Measurements from ENCODE around the gene UVSSA. TPM values are rescaled to one million over a fixed set of nuclear protein-coding genes. Genes with fewer than 3 reads are reported as not detected.

Gene UVSSA
- total RNA-seq, 2 donors from 2014 or later: 23.0 to 25.8 TPM

DNA sequence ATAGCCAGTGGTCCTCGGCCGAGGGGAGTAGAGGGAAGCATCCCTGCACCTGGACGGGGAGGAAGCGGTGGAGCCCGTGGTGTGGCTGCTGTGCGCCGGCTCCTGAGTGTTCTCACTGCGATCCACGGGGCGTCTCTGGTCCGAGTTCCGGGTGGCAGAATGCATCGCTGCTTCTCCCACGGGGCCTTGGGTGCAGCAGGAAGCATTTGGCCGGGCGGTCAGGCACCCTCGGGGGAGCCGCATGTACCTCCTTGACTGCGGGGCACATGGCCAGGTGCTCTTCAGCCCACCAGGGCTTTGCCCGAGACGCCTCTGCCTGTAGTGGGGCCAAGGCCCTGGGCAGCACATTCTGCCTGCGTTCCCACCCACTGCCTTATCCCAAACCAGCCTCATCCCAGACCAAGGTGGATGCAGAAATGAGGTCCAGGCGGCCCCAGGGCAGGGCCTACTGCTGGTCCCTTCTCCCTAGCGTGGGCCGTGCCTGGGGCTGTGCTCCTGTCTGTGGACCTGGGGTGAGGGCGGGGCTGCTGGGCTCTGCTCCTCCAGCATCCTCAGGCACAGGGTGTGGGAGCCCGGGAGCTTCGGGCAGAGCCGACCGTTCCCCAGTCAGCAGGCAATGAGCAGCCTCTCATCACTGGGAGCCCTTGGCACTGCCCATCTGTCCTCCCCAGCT lies 31.7 kb downstream of the UVSSA start:
- no peak for DNase-seq
- no peaks in the 10 kb centered on the region for H3K4me1 Mint-ChIP-seq (ENCODE audit: low read depth)
- no peak overlapping the region for H3K4me3 Mint-ChIP-seq
- H3K36me3 Mint-ChIP-seq (ENCODE audit: insufficient read depth in 2 of 2): no peaks in the 10 kb centered on the region
- H3K27ac Mint-ChIP-seq: no peak overlapping the region
- H3K9me3 Mint-ChIP-seq: no peaks in the 10 kb centered on the region
- ATAC-seq (replicated peaks in 1 of 2): no peak
- no peaks in the 10 kb centered on the region for H3K27me3 Mint-ChIP-seq (ENCODE audit: low read depth)

DNA sequence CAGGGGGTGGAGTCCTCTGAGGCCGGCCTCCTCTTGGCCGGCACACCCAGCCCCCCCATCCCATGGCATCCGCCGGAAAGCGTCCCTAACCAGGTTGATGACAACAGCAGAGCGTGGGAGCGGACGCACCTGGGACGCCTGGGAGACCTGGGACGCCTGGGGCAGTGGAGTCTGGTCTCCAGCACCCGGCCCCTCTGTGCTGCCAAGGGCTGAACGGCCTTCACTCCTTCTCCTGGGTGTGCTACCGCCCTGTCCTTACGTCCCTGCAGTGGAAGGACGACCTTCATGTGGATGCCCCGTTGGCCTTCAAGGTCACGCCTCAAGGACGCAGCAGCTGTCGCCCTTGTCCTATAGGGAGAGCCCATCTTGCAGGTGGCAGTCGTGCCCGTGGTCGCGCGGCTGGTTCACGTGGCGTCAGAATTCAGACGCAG lies 32.4 kb downstream of the UVSSA start:
- H3K27me3 Mint-ChIP-seq (ENCODE audit: low read depth): no peaks in the 10 kb centered on the region
- ATAC-seq (replicated peaks in 1 of 2) (no peak), DNase-seq (no peak)
- no peaks in the 10 kb centered on the region for H3K9me3 Mint-ChIP-seq
- H3K4me1 Mint-ChIP-seq (ENCODE audit: low read depth): no peaks in the 10 kb centered on the region
- no peaks in the 10 kb centered on the region for H3K36me3 Mint-ChIP-seq (ENCODE audit: insufficient read depth in 2 of 2)
- H3K27ac Mint-ChIP-seq: no peak overlapping the region
- no peak overlapping the region for H3K4me3 Mint-ChIP-seq

DNA sequence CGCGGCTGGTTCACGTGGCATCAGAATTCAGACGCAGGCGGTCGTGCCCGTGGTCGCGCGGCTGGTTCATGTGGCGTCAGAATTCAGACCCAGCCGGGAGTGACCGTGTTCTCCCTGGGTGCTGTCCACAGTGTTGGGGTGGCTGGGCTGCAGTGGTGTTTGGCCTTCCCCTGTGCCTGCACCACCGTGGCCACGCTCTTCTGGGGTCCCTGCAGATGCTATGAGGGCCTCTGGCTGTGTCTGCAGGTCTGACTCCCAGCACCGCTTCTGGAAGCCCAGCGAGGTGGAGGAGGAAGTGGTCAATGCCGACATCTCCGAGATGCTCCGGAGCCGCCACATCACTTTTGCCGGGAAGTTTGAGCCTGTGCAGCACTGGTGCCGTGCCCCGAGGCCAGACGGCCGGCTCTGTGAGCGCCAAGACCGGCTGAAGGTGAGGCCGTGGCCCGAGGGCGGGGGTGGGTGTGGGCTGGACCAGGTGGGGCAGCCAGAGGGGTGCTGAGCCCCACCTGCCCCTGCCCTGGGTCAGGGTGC lies 32.9 kb downstream of the UVSSA start:
- Mint-ChIP-seq H3K4me3 (no peak overlapping the region), H3K27me3 (ENCODE audit: low read depth) (no peaks in the 10 kb centered on the region), H3K9me3 (no peaks in the 10 kb centered on the region), H3K36me3 (ENCODE audit: insufficient read depth in 2 of 2) (no peaks in the 10 kb centered on the region), H3K4me1 (ENCODE audit: low read depth) (no peaks in the 10 kb centered on the region), H3K27ac (no peak overlapping the region)
- no peak for ATAC-seq (replicated peaks in 1 of 2)
- DNase-seq: no peak

DNA sequence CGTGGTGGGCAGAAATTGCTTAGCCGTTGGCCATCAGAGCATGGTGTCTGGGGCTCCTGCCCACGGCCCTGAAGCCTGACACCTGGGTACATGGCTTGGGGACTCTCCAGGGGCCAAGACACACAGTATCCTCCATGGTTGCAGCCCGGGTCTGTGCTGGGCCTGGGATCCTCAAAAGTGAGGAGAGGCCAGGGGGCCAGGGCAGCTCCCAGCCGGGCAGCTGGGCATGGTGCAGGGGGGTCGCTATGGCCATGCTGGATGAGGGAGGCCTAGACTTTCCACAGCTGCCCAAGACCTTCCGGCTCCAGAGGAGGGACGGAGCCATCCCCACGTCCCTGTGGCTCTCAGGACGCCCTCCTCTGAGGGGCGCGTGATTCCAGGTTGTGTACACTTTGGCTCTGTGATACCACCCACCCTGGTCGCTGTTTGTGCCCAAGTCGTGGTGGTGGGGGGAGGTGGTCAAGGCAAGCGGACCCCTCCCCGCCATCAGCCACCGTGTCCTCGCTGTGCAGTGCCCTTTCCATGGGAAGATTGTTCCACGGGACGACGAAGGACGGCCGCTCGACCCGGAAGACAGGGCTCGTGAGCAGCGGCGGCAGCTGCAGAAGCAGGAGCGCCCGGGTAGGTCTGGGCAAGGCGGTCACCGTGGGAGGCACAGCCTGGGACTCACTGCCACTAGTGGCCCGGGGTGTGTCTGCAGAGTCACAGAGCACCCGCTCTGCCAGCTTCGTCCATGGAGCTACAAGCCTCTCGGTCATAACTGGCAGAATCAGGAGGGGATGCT lies 33.6 kb downstream of the UVSSA start:
- DNase-seq (no peak), ATAC-seq (replicated peaks in 1 of 2) (no peak)
- H3K9me3 Mint-ChIP-seq: no peaks in the 10 kb centered on the region
- H3K4me1 Mint-ChIP-seq (ENCODE audit: low read depth): no peaks in the 10 kb centered on the region
- H3K4me3 Mint-ChIP-seq: no peak overlapping the region
- H3K27ac Mint-ChIP-seq: no peak overlapping the region
- H3K36me3 Mint-ChIP-seq (ENCODE audit: insufficient read depth in 2 of 2): no peaks in the 10 kb centered on the region
- H3K27me3 Mint-ChIP-seq (ENCODE audit: low read depth): no peaks in the 10 kb centered on the region

- H3K36me3 Mint-ChIP-seq (ENCODE audit: insufficient read depth in 2 of 2): no peaks in the 10 kb centered on the region
- H3K4me3 Mint-ChIP-seq: no peak overlapping the region
- H3K4me1 Mint-ChIP-seq (ENCODE audit: low read depth): no peaks in the 10 kb centered on the region
- no peak for DNase-seq
- no peak for ATAC-seq (replicated peaks in 1 of 2)
- H3K9me3 Mint-ChIP-seq: no peaks in the 10 kb centered on the region
- H3K27me3 Mint-ChIP-seq (ENCODE audit: low read depth): no peaks in the 10 kb centered on the region
- no peak overlapping the region for H3K27ac Mint-ChIP-seq
Observed at GRCh38 chr4:1381181-1381621, 34.2 kb downstream of the UVSSA start.

GRCh38 chr4:1381944-1382541 lies 35.0 kb downstream of the UVSSA start:
- no peak for ATAC-seq (replicated peaks in 1 of 2)
- no peak overlapping the region for H3K27ac Mint-ChIP-seq
- H3K4me1 Mint-ChIP-seq (ENCODE audit: low read depth): no peaks in the 10 kb centered on the region
- H3K9me3 Mint-ChIP-seq: no peaks in the 10 kb centered on the region
- H3K27me3 Mint-ChIP-seq (ENCODE audit: low read depth): no peaks in the 10 kb centered on the region
- no peak for DNase-seq
- H3K4me3 Mint-ChIP-seq: no peak overlapping the region
- H3K36me3 Mint-ChIP-seq (ENCODE audit: insufficient read depth in 2 of 2): peaks cover 0 to 3% of the 10 kb centered on the region in 2 donors

DNA sequence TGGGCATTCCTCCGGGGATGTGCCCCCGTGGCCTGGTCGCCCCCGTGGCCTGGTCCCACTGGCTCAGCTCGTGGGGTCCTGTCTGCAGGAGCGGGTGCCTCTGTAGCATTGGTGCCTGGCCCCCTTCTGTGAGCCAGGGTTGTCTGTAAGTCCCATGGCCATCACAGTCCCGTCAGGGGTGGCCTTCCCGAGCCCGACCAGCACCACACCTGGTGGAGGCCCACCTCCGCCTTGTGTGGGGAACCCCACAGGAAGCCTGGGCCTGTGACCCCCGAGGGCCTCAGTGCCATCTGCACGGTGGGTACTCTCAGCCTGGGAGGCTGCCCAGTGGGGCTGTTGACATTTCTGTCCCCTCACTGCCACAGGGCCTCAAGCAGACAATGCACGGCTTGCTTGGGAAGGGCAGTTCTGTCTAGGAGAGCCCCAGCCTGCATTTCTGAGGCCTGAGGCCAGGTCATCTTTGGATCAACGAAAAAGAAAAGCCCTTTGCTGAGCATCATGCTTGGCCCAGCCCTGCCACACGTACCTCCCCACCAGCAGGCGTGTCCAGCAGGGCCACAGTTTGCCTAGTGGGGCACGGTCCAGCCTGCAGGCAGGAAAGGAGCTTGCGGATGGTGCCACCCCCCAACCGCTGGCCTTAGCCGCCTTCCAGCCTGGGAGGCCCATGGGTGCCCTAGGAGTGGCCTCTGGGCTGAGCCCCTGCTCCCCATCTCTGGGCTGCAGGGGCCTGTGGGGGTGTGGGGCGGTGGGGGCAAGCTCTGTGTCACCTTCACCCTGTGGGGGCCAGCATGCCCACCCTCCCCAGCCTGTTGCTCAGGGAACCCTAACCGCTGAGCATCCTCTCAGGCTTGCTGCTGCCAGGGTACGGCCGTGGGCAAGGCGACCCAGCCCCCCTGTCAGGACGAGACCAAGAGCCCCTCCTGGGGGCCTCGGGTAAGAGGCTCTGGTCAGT lies 36.0 kb downstream of the UVSSA start:
- Mint-ChIP-seq H3K9me3 (peaks cover 2% of the 10 kb centered on the region in 2 donors), H3K4me3 (no peak overlapping the region), H3K27me3 (ENCODE audit: low read depth) (no peaks in the 10 kb centered on the region), H3K4me1 (ENCODE audit: low read depth) (no peaks in the 10 kb centered on the region), H3K36me3 (ENCODE audit: insufficient read depth in 2 of 2) (peaks cover 0 to 8% of the 10 kb centered on the region in 2 donors), H3K27ac (no peak overlapping the region)
- DNase-seq (no peak), ATAC-seq (replicated peaks in 1 of 2) (no peak)

DNA sequence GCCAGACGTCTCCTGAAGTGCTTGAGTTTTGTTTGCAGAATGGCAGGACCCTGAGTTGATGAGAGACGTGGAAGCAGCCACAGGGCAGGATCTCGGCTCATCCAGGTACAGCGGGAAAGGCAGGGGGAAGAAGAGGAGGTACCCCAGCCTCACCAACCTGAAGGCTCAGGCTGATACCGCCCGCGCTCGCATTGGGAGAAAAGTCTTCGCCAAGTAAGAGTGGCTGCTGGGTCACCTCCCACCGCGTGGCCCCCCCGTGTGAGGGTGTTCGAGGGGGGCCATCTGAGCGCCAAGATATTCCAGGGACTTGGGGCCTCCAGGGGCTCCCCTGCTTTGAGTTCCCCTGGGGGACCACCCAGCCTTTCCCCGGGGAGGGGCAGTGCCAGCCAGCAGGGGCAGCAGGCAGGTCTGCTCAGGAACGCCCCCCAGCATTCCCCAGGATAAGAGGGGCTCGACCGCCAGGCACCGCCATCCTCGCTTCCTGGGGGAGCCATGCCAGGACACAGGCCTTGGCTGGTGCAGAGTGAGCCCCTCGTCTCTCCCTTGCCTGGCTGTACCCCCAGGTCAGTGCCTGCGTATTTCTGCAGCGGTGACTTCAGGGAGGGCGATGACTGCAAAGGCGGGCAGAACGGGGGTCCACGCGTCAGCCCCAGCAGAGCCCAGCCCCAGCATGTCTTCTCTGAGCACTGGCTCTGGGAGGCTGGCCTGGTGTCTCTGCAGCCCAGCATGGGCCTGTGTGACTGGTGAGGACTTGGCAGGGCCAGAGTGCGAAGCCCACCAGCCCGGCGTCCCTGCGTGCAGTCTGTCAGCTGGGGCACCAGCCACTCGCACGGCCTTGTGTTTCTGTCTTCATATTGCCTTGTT lies 37.0 kb downstream of the UVSSA start:
- no peaks in the 10 kb centered on the region for H3K4me1 Mint-ChIP-seq (ENCODE audit: low read depth)
- DNase-seq: no peak
- H3K4me3 Mint-ChIP-seq: no peak overlapping the region
- no peak for ATAC-seq (replicated peaks in 1 of 2)
- no peak overlapping the region for H3K27ac Mint-ChIP-seq
- no peaks in the 10 kb centered on the region for H3K27me3 Mint-ChIP-seq (ENCODE audit: low read depth)
- H3K36me3 Mint-ChIP-seq (ENCODE audit: insufficient read depth in 2 of 2): peaks cover 6 to 15% of the 10 kb centered on the region in 2 donors
- peaks cover 5 to 8% of the 10 kb centered on the region in 2 donors for H3K9me3 Mint-ChIP-seq

DNA sequence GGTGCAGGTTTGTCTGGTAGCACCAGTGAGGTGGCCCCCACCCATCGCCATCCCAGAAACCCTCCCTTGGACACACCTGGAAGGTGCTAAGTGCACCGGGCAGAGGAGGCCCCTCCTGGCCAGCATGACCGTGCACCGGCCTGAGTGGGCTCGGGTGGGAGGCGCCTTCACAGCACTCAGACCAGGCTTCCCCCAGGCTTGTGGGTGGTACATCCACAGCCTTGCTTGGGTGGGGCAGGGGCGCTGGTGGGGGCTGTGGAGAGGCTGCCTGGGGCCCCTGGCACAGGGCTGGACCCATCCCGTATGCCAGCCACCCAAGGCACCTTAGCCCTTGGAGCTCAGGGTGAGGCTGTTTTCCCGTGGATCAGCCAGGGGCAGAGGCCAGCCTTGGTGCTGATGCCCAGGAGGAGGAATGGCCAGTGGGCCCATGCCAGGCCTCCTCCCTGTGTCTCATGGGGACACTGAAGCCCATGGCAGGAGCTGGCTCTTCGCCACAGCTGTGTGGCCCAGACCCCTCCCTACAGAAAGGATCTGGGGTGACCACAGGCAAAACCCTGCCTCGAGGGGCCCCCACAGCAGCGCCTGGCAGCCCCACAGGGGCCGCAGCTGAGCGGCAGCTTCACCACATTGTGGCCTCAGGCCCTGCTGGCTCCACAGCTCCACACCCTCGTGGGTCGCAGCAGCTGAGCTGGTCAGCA lies 37.8 kb downstream of the UVSSA start:
- Mint-ChIP-seq H3K36me3 (ENCODE audit: insufficient read depth in 2 of 2) (peaks cover 7 to 17% of the 10 kb centered on the region in 2 donors), H3K27me3 (ENCODE audit: low read depth) (no peaks in the 10 kb centered on the region), H3K4me3 (no peak overlapping the region), H3K27ac (no peak overlapping the region), H3K4me1 (ENCODE audit: low read depth) (no peaks in the 10 kb centered on the region), H3K9me3 (peaks cover 7 to 8% of the 10 kb centered on the region in 2 donors)
- DNase-seq: no peak
- no peak for ATAC-seq (replicated peaks in 1 of 2)

GRCh38 chr4:1385373-1386340 lies 38.6 kb downstream of the UVSSA start:
- Mint-ChIP-seq H3K9me3 (peaks cover 7 to 8% of the 10 kb centered on the region in 2 donors), H3K36me3 (ENCODE audit: insufficient read depth in 2 of 2) (peaks cover 7 to 21% of the 10 kb centered on the region in 2 donors), H3K27me3 (ENCODE audit: low read depth) (no peaks in the 10 kb centered on the region), H3K4me1 (ENCODE audit: low read depth) (no peaks in the 10 kb centered on the region), H3K4me3 (no peak overlapping the region), H3K27ac (no peak overlapping the region)
- ATAC-seq (replicated peaks in 1 of 2) (no peak), DNase-seq (no peak)
